GM21528 (cell line): ENCODE data around the gene ATXN7L1.
"Not testable (repeated sequence)": the region's sequence is repeated elsewhere in the genome, so short reads cannot be mapped to it uniquely, and the experiment has no call there.

Source experiments
- ATAC-seq: cut with Tn5 transposase; IDR thresholded peaks from one replicate; pipeline ENCODE4 v1.9.1; 2021; ENCODE audit warnings: mild to moderate bottlenecking, moderate library complexity; ENCODE audit not compliant: unreplicated experiment, low FRiP score

The ATXN7L1 gene

GRCh38 chr7:105894131-105894530 lies 17.7 kb upstream of the ATXN7L1 start:
- ATAC-seq, result no peak

GRCh38 chr7:105892387-105892786 lies 16.0 kb upstream of the ATXN7L1 start:
- no peak for ATAC-seq

- ATAC-seq, result no peak
Measured at GRCh38 chr7:105890290-105890997, 14.0 kb upstream of the ATXN7L1 start.

- no peak for ATAC-seq
Measured at GRCh38 chr7:105887569-105888189, 11.3 kb upstream of the ATXN7L1 start.

DNA sequence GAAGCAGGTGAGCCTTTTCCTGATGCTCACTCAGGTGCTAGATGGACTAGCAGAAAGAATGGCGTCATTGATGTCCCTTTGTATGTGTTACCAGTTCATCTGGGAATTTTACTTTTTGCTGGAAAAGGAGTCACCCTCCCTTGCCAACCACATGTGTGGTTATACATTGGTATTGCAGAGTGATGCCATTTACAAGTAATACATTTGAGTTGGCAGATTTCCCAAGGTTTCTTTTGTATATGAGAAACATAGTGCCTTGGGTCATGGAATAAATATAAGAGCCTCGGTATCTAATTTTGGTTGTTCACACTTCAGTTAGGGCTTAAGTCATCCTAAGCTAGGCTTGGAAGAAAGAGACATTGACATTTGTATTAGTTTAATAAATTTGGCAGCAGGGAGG lies 10.4 kb upstream of the ATXN7L1 start:
- ATAC-seq, result no peak

GRCh38 chr7:105885387-105886111 lies 9.2 kb upstream of the ATXN7L1 start:
- ATAC-seq, result no peak

GRCh38 chr7:105883179-105883578 lies 6.8 kb upstream of the ATXN7L1 start:
- not testable (repeated sequence) for ATAC-seq

DNA sequence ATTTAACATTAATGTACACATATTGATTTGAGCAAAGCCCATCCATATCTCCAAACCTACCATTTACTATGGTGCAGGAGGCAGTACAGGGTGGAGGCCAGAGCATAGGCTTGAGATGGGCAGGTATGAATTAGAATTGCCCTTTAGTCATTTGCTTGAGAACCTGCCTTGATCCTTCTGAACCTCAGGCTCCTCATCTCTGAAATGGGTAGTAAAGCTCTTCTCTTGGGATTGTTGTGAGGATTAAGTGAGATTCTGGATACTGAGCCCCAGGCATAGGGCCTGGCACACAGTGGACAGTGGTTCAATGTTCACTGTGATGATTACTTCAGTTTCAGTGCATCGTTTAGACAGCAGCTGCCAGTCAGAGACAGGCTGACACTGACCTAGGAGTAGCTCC lies 5.0 kb upstream of the ATXN7L1 start:
- no peak for ATAC-seq

DNA sequence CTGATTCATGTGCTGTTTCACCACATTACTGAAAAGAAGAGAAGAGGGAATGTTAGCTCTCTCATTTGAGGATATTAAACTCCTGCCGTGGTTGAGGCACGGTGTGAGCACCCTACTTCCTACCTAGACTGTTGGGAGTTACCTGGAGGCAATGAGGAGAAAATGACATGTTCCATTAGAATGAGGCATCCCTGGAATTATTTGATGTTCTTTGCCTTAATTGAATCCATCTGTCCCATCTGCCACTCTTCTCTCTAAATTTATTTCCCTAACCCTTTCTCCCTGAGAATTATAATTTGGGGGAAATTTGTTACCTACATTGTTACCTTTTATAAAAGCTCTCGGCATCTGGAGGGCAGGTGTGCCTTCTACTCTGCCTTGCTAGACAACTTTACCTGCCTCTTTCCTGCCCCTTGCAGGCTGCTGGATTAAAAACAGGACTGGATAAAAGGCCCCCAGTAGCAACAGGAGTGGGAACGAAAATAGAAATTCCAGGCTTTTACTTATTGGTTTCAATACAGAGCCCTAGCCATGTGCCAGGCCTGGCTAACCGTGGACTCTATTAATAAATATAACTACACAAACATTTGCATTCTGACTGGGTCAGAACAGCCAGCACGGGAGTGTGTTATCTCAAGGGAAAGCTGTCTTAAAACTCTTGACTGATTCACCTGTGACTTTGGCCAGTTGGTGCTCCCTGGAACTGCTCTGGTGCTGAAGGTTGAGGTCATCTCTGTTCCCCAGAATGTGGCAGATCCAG lies 4.4 kb upstream of the ATXN7L1 start:
- ATAC-seq, result no peak

- no peak for ATAC-seq
Measured at GRCh38 chr7:105879782-105880181, 3.4 kb upstream of the ATXN7L1 start.

GRCh38 chr7:105878746-105879605 lies 2.6 kb upstream of the ATXN7L1 start:
- no peak for ATAC-seq

- no peak for ATAC-seq
Measured at GRCh38 chr7:105877736-105878135, 1.3 kb upstream of the ATXN7L1 start.

GRCh38 chr7:105876964-105877601 lies 684 bp upstream of the ATXN7L1 start:
- no peak for ATAC-seq

DNA sequence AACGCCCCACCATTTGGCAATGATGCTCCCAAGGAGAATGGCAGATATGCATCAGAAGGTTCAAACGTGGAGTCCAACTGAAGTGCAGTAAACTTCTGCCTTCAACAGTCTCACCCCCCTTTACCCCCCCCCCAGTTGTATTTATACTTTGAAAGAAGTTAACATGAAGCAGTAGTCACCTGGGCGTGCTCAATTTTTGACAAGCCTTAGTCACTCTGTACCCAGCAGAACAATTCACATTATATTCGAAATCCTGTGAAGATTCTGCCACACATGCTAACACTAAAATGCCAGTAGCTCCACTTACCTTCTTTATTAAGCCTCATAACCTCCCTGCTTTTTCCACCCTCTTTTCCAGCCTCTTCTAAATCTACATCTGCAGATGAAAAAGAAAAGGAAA lies 894 bp downstream of the ATXN7L1 start:
- ATAC-seq, result no peak

GRCh38 chr7:105874055-105874454 lies 2.3 kb downstream of the ATXN7L1 start:
- no peak for ATAC-seq

- ATAC-seq, result no peak
Measured at GRCh38 chr7:105872491-105872890, 3.9 kb downstream of the ATXN7L1 start.

DNA sequence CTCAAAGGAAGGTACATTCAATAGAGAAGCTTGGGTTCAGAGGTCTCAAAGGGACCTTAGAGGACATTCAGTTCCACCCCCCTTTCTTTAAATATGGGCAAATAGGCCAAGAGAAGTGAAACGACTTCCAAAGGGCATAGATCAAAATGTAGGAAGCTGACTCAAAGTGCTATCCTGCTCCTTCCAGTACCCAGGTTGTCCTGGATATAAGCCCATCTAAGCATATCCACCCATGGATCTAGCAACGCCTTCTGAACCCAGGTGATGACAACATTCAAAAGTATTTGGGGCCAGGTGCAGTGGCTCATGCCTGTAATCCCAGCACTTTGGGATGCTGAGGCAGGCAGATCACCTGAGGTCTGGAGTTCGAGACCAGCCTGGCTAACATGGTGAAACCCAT lies 5.3 kb downstream of the ATXN7L1 start:
- ATAC-seq, result no peak

DNA sequence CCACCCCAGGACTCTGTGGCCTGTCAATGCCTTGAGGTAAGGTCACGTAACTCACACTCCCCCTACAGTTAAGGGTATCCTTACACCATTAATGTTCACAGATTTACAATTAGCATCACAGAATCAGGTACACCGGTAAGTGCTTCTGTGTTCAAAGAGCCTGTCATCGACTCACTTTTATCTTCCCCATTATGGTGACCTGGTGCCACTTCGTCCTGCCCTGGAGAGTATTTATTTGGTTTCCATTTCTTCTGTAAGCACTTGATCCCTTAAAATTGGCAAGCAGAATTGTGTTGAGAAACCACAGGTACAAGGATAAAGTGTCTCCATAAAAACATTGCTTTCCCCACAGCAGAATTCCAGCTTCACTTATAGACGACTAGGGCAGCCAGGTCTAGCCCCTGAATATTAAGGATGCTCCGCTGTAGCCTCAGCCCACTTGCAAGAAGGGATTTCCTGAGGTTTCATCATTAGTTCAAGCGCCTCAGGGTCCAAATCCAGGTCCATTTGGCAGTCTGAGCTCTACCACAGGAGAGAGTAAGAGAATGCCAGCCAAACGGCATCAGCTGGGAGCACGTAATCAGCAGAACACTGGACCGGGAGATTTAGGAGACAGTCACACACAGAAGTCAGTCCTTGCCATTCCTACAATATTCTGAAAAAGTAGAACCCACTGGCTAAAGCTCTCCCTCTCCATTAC lies 10.1 kb downstream of the ATXN7L1 start:
- ATAC-seq, result no peak

- no peak for ATAC-seq
Measured at GRCh38 chr7:105863876-105864275, 12.5 kb downstream of the ATXN7L1 start.
